Melanocyte of skin (primary cell): ENCODE data around the gene GRXCR1. TPM values are rescaled to one million over a fixed set of nuclear protein-coding genes. Genes with fewer than 3 reads are reported as not detected.

ENCODE experiments used
- small RNA-seq, 2 donors: library from RNA; depleted of rRNA; stranded (forward); fragments of <200 nt; gene quantifications; one replicate each; pipeline ENCODE3, GENCODE V24; 2012
- total RNA-seq, 2 donors: library from RNA; depleted of rRNA; stranded (reverse); fragments of >200 nt; gene quantifications; 2 replicates each; pipeline ENCODE4 v1.2.3, GENCODE V29; 2012

Gene GRXCR1
- not detected for total RNA-seq

GRCh38 chr4:42892413-42892812, at the start of gene GRXCR1:
GRXCR1 (plus strand) TSS chr4:42892713; CDS start chr4:42893267, 554 bp downstream.

Small RNA genes within 50 kb of the gene (small RNA-seq; reads per million reads assigned to genes)
- gene RN7SKP82, result 0 reads per million in 2 donors

Other genes with a start within 250 kb of the GRXCR1 start
- gene ATP8A1, start 235.6 kb upstream of the GRXCR1 start, total RNA-seq, result 1 to 10 TPM in 1 of 2 donors, under 1 TPM in 1; 0.33 to 1.4 TPM